HG03565 (cell line): ENCODE data around the gene MAGEB3.
A peak's percentile ranks its signal among the peaks of the same experiment; 100 is the strongest.
"Not testable (repeated sequence)": the region's sequence is repeated elsewhere in the genome, so short reads cannot be mapped to it uniquely, and the experiment has no call there.

Experiments used
- ATAC-seq: cut with Tn5 transposase; IDR thresholded peaks from one replicate; pipeline ENCODE4 v1.9.1; 2021; ENCODE audit warnings: mild to moderate bottlenecking, moderate library complexity; ENCODE audit not compliant: unreplicated experiment

Gene MAGEB3

GRCh38 chrX:30230395-30230794 lies at the start of gene MAGEB3:
MAGEB3 (plus strand) TSS chrX:30230657; CDS start chrX:30235925, 5,268 bp downstream.
- ATAC-seq = no peak

DNA sequence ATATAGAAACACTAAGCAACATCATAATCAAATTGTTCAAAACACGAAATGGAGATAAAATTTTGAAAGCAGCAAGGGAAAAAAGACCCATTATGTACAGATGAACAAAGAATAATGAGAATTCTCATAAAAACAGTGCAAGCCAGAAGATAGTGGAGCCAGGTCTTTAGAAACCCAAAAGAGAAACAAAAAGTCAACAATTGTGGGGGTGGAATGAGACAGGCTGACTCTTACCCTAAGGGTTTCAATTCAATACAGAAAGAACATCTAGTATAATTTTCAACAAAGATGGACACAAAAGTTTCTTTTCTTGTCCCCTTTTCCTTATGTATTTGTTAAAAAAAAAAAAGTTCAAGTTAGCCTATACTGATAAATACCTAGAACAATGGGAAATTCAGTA lies 49.1 kb upstream of the MAGEB3 start:
- ATAC-seq = no peak

DNA sequence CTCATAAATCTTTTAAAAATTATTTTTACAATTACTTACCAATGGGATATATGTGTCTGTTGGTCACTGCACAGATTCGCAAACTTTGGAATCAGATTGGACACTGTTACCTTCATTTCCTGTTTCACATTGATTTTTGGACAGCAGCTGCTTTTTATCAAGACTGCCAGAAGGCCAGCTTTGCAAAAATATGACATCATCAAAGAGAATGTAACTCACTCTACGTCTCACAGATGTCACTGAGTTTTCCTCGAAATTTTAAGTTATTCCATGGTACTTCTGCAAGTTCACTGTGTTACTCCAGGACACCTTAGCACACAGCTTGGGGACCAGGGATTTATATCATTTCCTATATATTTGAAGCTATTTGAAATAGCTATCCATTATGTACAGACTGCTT lies 46.9 kb upstream of the MAGEB3 start:
- no peak for ATAC-seq

DNA sequence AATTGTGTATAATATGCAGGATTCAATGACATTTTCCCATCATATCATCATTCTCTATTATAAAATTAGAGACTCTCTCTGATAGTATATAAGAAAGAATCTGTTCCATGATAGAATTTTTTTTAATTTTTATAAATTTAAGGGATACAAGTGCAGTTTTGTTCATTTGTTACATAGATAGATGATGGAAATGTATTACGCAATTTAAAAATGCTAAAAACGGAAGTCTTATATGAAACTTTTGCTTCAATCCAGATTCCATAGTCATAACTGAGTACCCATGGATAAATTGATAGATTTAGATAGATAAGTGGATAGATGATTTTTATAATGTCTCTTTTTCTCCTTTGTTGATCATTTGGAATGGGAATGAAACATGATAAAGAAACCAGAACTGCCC lies 40.0 kb upstream of the MAGEB3 start:
- ATAC-seq = no peak

DNA sequence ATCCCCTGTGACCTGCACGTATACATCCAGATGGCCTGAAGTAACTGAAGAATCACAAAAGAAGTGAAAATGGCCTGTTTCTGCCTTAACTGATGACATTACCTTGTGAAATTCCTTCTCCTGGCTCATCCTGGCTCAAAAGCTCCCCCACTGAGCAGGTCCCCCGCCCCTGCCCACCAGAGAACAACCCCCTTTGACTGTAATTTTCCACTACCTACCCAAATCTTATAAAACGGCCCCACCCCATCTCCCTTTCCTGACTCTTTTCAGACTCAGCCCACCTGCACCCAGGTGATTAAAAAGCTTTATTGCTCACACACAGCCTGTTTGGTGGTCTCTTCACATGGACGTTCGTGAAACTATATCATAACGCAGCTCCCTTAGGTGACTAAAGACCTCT lies 36.5 kb upstream of the MAGEB3 start:
- ATAC-seq = not testable (repeated sequence)

- ATAC-seq = no peak
Observed at GRCh38 chrX:30196322-30196721, 34.1 kb upstream of the MAGEB3 start.

DNA sequence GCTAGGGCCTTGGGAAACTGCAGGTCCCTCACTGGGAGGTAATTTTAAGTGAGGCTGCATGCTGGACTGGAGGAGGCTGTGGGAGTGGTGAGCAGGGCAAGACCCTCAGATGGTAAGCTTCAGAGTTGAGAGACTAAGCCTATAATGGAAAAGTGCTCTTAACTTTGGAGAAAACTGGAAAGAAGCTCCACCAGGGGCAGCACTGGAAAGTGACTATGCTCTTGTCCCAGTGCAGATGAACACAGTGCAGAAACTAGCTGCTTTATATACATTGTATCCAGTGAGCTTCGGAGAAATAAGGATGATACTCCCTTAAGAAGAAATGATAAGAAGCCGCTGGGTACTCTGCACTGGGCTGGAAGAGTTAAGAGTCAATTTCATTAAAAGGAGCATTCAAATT lies 18.3 kb upstream of the MAGEB3 start:
- ATAC-seq = no peak

DNA sequence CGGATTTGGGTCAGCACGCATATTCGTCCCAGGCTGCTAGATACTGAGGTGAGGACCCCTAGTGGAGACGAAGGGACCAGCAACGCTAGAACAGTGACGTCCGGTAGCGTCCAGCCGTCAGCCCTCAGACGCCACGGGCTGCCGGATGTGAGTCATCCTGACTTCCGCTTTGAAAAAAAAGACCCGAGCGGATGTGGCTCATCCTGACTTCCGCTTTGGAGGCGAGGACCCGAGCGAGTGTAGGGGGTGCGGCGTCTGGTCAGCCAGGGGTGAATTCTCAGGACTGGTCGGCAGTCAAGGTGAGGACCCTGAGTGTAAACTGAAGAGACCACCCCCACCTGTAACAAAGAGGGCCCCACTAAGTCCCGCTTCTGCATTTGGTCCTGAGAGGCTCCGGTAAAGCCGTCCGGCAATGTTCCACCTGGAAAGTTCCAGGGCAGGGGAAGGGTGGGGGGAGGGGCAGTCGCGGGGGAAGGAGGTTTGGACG lies 15.1 kb upstream of the MAGEB3 start, which contains the start of gene MAGEB2:
TSS of gene MAGEB2 (plus strand) at position 207 of the 487 bp plus-strand sequence. CDS start 3,018 bp downstream, outside the sequence.
- no peak for ATAC-seq

DNA sequence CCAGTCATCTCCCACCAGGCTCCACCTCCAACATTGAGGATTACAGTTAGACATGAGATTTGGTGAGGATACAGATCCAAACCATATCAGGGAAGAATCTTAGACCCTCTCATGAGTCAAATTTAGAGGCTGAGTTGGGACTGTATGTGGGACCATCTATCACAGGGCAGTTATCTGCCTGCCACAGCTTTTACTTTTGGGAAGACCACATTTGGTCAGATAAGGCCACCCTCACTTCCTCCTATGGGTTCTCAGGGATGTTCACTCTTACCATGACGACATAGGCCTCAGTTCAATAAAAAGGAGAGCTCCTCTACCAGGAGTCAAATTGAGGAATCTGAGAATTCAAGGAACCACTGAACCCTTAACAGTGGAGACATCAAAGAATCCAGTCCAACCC lies 13.0 kb upstream of the MAGEB3 start:
- ATAC-seq = no peak

DNA sequence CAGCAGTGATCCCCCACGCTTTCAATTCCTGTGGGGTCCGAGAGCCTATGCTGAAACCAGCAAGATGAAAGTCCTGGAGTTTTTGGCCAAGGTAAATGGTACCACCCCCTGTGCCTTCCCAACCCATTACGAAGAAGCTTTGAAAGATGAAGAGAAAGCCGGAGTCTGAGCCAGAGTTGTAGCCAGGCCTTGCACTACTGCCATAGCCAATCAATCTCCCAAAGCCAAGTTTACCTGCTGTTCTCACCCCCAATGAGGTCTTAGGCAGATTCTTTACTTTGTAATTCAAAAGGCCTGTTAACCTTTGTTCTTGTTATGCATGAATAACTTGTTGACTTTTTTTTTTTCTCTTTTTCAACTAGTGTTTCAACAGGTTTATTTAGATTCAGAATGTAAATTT lies 11.1 kb upstream of the MAGEB3 start:
- no peak for ATAC-seq

GRCh38 chrX:30220661-30221060 lies 9.8 kb upstream of the MAGEB3 start:
- ATAC-seq = no peak

DNA sequence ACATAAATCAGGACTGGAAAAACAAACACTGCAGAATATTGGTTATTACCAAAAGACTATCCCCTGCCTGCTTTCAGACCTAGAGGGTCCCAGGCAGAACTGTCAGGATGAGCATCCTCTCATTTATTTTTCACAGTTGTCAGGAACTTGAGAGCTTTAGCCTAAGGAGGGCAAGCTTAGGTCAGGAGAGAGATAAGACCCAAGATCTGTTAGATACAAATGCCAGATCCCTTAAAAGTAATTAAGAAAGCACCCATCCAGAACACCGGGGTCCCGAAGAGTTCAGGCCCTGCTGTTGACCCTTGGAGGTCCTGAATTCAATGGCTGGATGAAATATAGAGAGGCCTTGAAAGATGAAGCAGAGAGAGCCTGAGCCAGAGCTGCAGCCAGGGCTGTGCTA lies 5.9 kb upstream of the MAGEB3 start:
- ATAC-seq = no peak

DNA sequence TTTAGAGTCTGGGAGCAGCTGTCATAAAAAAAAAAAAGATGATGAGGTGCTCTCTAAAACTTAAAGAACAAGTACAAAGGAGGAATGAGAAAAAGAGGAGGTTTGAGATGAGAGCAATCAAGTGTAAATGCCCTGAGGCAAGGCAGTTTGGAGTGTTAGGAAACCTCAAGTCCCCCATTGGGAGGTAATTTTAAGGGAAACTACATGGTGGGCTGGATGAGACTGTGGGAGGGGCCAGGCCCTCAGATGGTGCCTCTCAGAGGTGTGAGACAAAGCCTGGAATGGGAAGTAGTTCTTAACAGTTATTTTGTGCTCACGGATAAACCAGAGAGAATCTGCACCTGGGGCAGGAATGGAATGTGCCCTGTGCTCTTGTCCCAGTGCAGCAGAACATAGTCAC lies 1.9 kb upstream of the MAGEB3 start:
- no peak for ATAC-seq

GRCh38 chrX:30241724-30242415 lies 11.4 kb downstream of the MAGEB3 start, which contains the start of gene MAGEB4:
MAGEB4 (plus strand) TSS chrX:30242000; CDS start chrX:30242136, 136 bp downstream.
- no peak for ATAC-seq

DNA sequence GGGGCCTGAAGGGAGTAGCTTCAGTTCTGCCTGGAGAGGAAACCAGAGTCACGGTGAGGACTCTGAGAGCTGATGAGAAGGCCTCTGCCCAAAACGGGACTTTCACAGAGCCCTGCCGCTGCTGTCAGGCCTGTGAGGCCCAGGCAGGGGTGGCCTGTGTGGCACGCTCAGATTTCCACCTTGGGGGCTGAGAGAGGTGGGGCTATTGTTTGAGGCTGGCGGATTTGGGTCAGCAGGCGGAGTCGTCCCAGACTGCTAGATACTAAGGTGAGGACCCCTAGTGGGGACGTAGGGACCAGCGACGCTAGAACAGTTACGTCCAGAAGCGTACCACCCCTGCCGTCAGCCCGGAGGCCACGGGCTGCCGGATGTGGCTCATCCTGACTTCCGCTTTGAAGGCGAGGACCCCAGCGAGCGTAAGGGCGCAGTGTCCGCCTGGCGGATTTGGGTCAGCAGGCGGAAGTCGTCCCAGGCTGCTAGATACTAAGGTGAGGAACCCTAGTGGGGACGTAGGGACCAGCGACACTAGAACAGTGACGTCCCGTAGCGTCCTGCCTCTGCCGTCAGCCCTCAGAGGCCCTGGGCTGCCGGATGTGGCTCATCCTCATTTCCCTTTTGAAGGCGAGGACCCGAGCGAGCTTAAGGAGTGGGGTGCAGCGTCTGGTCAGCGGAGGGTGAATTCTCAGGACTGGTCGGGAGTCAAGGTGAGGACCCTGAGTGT lies 16.5 kb downstream of the MAGEB3 start, which contains the start of gene MAGEB1:
TSS of gene MAGEB1 (plus strand) at position 378 of the 721 bp plus-strand sequence. CDS start 3,348 bp downstream, outside the sequence.
- ATAC-seq = no peak

DNA sequence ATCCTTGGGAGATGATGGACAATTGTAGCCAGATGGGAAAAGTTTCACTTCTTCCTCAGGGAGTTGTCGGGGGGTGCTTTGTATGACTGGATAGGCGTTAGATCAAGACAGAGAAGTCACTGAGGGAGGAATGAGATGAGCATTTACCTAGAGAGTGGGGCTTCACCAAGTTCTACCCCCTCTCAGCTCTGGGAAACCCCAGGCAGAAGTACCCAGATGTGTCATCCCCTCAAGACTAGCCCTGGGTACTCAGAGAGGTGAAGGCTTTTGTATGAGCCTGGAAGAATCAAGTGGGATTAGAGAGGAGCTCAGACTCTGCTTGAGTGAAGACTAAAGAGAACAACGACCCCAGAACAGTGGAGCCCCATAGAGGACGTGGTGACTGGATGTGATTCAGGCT lies 18.4 kb downstream of the MAGEB3 start:
- ATAC-seq = peak; percentile 78

- ATAC-seq = peak; percentile 68
Observed at GRCh38 chrX:30253257-30253656, 22.8 kb downstream of the MAGEB3 start.

DNA sequence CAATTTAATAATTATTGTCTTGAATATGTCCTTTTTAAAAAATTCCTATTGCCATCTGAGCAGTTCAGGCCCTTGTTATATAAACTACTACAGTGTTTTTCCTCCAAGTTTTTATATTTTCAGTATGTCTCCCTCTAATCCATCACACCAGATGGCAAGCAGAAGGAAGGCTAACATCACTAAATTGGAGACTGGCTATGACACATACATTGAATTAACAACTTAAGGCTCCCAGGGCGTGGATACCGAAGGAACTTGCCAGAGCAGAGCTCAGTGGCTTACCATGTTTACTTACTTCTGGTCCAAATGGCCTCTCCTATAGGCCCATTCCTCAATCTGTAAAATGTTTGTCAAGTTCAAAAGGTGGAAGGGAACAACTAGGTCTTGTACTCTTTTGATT lies 29.5 kb downstream of the MAGEB3 start:
- ATAC-seq = no peak

GRCh38 chrX:30261012-30261411 lies 30.6 kb downstream of the MAGEB3 start:
- ATAC-seq = no peak

GRCh38 chrX:30262763-30263162 lies 32.3 kb downstream of the MAGEB3 start:
- no peak for ATAC-seq

DNA sequence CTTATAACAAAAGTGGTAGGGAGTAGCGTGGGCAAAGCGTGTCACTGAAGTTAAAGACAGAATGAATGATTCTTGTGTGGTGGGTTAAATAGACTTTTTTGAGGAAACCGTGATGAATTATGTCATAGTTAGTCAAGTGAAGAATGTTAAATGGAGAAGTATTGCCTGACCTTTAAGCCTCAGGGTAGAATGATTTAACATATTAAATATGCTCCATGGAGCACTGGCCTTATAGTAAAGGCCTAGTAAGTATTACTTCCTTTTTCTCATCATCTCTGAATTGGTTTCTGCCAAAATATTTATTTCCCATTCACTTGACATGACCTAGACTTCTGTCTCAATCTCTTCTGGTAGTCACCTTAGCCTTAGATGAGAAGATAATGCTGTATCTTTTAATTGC lies 40.2 kb downstream of the MAGEB3 start:
- no peak for ATAC-seq

GRCh38 chrX:30275498-30275897 lies 45.0 kb downstream of the MAGEB3 start:
- ATAC-seq = no peak
